GM10266 (cell line): ENCODE data around the gene FBXL7.

Experiments
- DNase-seq: peaks from one replicate; pipeline ENCODE4 v3.0.0; 2012; ENCODE audit errors: extremely low spot score
- TF ChIP-seq, protein P1 (sequence below): IDR thresholded peaks from 2 replicates; pipeline ENCODE4 v1.5.1; 2012; ENCODE audit warnings: mild to moderate bottlenecking, low read depth; ENCODE audit not compliant: control insufficient read depth, insufficient read depth; ENCODE audit errors: missing control alignments

Gene FBXL7

DNA sequence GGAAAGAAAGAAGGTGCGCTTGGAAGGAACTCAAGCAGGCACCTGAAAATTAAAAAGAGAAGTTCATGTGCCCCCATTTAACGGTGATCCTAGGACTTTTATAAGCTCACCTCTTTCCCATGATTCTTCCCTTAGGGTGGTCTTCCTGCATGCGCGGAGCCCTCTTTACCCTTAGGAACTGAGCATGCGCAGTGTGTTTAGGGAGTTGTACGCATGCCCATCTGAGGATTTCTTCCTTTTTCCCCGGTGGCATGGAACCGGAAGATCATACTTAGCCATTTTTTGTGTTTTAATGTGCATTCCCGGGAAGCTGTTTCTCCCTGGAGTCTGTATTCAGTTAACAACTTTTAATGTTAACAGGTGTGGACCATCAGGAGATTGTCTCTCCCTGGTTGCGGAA lies 119.0 kb downstream of the FBXL7 start:
- no peak for DNase-seq
- TF ChIP-seq, protein P1, sequence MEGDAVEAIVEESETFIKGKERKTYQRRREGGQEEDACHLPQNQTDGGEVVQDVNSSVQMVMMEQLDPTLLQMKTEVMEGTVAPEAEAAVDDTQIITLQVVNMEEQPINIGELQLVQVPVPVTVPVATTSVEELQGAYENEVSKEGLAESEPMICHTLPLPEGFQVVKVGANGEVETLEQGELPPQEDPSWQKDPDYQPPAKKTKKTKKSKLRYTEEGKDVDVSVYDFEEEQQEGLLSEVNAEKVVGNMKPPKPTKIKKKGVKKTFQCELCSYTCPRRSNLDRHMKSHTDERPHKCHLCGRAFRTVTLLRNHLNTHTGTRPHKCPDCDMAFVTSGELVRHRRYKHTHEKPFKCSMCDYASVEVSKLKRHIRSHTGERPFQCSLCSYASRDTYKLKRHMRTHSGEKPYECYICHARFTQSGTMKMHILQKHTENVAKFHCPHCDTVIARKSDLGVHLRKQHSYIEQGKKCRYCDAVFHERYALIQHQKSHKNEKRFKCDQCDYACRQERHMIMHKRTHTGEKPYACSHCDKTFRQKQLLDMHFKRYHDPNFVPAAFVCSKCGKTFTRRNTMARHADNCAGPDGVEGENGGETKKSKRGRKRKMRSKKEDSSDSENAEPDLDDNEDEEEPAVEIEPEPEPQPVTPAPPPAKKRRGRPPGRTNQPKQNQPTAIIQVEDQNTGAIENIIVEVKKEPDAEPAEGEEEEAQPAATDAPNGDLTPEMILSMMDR: no peak

DNA sequence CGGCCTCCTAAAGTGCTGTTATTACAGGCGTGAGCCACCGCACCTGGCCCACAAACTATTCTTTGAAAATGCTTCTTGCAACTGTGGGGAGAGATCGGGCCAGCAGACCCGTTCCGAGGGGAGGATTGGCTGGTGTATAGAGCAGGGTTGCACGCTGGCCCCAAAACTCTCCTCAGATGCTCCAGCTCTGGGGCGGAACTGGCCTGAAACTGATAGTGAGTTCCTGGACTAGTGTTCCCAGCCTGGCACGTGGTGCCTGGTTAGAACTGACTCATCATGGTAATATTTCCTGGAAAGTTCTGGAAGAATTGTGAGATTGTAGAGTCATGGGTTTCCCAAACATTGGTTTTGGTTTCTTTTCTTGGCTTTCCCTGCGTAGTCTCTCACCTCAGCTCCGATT lies 120.5 kb downstream of the FBXL7 start:
- no peak for DNase-seq
- TF ChIP-seq, protein P1: no peak

DNA sequence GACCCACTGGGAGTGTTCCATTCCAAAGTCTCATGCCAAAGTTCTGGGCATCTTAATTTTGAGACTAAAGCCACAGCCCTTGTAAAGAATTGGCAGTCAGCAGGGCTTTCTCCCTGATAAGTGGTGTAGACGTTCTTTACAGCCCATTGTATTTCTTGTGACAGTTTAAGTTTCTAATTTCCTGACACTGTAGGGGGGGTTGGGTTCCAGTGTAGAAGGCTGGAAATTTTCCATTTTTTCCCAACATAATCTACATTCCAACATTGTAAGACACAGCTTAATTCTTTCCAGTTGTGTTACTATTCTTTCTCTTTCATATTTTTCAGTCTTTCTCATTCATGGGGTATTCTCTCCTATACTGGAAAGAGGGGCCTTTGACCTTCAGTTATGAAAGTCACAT lies 121.1 kb downstream of the FBXL7 start:
- TF ChIP-seq, protein P1: no peak
- DNase-seq: no peak

DNA sequence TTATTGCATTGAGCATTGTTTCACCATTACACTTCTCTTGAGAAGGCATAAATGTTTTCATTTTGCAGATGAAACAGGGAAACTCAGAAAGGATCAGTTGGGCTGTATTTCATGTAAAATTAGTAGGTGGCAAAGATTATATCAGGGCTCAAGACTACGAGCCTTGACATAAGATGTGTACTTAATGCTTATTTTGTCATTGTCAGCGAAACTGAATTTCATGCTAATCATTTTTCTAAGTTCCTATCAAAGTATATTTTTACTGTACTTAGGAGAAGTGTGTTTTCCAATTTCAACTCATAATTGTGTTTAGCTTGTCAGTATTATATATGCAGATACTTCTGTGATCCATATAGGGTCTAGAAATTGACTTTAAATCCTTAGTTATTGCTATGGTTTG lies 123.8 kb downstream of the FBXL7 start:
- no peak for DNase-seq
- TF ChIP-seq, protein P1: no peak

DNA sequence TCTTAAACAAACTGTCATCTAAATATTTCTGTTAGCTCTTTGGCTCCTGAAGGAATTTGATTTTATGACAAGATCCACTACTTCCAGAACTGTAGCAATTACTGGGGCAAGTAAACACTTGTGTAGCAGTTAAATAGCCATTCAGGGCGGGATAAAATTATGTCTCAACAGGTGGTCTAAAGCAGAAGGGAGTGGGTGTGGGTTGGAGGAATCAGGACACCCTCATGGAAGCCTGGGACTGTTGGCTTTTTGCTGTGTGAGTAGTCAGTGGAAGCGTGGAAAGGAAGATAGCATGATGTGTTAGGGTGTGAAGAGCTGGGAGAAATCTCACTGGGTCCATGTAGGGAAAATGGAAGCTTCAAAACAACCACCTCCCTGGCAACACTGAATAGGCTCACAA lies 127.1 kb downstream of the FBXL7 start:
- TF ChIP-seq, protein P1: no peak
- DNase-seq: no peak

DNA sequence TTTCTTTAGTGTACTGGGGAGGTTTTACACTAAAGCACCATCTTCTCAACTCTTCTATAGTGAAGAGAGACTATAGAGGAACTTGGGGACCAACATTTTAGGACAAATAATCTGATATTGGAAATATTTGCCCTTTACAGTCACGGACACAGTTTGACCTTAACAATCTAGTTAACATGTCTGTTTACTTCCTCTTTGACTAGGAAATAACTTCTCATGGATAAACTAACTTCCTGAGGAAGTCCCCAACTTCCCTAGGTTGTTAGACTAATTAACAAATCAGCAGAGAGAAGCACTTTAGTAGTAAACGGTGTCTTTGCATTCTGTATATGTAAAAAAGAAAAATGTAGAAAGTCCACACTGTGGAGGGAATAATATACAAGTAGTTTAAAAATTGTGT lies 127.7 kb downstream of the FBXL7 start:
- TF ChIP-seq, protein P1: no peak
- no peak for DNase-seq

DNA sequence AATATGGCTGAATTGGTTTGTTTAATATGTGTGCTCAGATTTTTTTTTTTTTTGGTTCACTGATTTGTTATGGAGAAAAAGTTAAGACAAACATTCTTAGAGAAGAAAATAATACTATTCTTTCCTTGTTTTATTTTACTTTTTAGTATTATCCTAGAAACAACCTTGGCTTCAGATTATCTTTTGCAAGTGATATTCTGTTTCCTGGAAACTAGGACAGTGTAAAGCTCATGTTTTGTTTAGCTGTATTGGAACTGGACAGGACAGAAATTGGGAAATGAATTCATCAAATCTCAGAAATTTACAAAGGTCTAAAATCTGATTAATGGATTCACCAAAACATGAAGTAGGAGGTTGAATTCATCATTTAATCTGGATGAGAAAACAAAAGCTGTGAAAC lies 130.5 kb downstream of the FBXL7 start:
- TF ChIP-seq, protein P1: no peak
- no peak for DNase-seq
